GM18526 (cell line): ENCODE data around the gene CLUH.

ENCODE experiments used
- POLR2A ChIP-seq: IDR thresholded peaks from 3 replicates; pipeline ENCODE4 v1.6.1; 2011; ENCODE audit not compliant: insufficient read length; ENCODE audit errors: extremely low read depth

The CLUH gene

DNA sequence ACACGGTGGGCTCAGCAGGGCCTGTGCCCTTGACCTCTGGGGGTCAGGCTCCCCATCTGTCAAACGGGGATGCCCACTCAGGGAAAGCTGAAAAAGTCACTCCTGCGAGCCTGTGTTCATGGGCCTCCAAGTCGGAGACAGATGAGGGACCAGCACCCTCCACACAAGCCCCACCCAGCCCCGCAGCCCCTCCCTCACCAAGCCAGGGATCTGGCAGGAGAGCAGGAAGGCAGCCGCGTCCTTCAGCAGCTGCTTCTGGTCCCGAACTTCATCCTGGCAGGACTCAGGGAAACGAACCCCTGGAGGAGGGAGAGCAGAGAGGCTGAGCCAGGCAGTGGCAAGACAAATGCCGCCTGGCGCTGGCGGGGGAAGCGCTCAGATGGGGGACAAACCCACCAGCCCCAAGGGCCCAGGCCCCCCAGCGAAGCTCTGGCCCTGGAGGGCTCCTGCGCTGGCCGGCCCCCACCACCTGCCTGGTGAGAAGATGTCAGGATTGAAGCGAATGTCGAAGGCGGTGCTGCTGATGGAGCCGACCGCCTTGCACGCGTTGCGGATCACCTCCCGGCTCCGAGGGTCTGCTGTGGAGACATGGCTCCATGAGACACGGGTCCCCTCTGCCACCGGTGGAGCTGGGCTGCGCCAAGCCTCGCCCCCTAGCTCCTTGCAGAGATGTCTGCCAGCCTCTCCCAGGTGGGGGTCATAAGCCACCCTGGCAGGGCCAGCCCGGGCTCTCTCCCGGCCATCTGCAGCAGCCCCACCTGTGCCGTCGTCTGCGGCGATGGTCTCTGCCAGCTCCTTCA, 15.4 kb downstream of the CLUH start:
- no peak for TF ChIP-seq POLR2A

DNA sequence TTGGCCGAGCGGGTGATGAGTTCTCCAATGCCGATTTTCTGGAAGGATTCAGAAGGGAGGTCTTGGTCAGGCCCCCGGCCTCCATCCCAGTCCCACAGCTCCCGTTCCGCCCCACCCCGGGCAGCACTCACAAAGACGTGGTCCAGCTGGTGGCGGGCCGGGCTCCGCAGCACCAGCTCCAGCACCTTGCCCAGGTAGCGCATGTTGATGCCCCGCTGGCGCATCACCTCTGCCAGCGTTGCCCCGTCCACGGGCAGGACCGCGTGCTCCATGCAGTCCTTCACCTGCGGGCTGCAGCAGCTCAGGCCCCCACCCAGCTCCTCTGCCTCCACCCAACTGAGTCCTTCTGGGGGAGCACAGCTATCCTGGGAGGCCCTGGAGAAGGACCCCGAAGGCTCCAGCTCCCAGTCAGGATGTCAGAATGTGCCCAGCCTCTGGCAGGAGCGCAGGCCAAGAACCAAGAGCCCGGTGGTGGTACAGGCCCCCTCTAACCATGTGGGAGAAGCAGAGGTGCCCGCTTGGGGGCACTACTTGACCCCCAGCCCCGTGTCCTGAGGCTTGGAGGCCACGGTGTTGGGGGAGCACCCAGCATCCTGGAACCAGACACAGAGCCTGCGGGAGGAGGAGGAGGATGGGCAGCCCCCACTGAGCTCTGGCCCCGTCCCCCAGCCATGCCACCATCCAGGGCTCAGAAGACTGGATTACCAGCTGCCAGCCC, 16.2 kb downstream of the CLUH start:
- no peak for TF ChIP-seq POLR2A

DNA sequence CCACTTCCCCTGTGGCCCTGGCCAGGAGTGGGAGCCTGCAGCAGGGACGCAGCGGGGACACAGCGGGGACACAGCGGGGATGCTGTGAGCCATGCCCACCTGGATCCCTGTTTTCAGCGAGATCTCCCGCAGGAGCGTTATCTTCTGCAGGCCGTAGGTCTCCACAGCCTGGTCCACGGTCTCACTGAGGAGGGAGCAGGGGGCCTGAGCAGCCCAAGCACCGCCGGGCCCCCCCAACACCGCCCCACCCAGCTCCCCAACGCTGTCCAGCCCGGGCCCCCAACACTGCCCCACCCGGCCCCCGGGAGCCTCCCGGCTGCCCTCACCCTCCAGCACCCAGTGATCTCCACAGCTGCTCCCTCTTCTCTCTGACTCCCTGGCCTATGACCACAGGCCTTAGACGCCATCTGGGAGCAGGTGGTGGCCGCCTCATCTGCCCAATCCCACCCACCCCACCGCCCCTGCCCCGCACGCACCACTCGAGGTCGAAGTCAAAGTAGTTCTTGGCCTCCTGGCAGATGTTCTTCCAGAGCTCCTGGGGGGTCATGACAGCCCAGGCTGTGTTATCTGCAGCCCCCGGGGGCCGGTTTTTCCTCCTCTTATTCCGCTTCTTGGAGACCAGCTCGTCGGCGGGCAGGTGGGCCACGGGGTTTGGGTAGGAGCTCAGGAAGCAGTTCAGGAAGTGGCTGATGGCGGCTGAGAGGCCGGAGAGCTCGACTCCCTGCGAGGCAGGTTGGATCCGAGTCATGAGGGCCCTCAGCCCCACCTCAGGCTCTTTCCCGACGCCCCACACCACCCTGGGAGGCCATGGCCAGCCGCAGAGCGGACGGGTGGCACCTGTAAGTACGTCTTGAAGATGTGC, 17.0 kb downstream of the CLUH start:
- no peak for TF ChIP-seq POLR2A

DNA sequence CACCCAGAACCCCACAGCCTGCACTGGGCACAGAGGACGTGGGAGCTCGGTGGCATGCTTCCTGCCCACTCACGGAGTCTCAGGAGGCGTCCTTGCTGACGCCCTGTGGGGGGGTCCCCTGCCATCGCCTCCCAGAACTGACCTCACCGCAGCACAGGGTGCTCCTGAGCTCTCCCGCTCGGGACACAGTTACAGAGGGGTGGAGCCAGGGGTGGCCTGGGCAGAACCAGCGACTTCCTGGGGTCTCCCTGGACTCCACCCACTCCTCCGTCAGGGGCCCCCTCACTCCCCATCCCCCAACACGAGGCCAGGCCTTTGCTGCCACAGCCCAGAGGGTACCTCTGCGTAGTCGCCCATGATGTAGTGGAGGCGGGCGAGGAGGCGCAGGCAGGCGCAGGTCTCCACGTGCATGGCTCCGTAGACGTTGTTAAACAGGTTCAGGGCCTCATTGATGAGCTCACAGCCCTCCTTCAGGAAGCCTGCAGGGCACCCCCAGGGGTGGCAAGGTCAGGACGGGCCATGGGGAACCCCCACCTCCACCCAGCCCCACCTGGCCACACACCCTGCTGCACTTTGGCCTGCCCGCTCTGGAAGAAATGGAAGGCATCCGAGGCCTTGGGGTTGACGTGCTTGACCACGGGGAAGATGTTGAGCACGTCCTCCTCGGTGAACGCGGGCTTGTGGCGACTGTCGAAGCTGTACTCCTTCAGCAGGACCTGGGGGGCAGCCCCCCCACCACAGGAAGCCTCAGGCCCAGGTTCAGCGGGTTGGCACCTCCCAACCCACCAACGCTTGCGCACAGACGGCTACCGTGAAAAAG, 17.8 kb downstream of the CLUH start:
- TF ChIP-seq POLR2A: no peak

DNA sequence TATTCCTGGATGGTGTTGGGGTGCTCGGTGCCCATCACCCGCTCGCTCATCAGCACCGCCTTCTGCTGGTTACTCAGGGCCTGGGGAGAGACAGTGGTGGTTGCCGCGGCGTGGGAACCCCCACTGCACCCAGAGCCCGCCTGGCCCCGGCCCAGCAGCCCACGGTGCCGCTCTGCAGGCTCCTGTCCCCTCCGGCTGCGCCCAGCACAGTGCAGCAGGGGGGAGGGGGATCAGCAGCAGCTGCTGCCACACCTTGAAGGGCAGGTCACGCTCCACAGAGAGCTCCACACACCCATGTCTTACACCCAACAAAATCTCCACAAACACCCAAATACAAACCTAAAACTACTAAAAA, 18.8 kb downstream of the CLUH start:
- no peak for TF ChIP-seq POLR2A

DNA sequence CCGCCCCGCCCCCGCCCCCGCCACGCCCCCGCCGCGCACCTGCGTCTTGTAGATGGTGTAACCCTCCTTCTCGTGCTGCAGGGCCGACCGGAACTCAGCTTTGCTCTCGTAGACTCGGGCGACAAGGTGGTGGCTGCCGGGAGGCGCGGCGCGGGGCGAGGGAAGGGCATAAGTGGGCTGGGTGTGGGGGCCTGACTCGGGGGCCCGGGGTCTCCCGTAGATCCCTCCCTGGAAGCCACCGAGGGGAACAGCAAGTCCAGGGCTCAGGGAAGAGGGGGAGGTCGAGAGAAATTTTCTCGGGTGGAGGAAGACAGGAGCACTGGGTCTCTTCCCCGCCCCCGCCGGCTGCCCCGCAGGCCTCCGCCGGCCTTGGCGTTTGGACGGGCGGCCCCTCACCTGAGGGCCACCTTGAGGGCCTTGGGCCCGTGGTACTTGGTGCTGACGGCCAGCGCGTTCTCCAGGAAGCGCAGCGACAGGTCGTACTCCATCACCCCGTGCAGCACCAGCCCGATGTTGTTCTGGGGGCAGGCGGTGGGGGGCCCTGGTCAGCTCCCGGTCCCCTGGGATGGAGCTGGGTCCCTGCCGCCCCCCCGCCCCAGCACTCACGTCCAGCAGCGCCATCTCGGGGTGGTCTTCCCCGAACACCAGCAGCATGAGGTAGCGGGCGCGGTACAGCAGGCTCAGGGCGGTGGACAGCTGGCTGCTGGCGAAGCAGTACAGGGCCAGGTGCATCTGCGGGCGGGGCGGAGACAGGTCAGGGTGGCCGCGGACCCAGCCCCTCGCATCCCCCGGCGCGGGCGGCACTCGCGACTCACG, 19.4 kb downstream of the CLUH start:
- no peak for TF ChIP-seq POLR2A

DNA sequence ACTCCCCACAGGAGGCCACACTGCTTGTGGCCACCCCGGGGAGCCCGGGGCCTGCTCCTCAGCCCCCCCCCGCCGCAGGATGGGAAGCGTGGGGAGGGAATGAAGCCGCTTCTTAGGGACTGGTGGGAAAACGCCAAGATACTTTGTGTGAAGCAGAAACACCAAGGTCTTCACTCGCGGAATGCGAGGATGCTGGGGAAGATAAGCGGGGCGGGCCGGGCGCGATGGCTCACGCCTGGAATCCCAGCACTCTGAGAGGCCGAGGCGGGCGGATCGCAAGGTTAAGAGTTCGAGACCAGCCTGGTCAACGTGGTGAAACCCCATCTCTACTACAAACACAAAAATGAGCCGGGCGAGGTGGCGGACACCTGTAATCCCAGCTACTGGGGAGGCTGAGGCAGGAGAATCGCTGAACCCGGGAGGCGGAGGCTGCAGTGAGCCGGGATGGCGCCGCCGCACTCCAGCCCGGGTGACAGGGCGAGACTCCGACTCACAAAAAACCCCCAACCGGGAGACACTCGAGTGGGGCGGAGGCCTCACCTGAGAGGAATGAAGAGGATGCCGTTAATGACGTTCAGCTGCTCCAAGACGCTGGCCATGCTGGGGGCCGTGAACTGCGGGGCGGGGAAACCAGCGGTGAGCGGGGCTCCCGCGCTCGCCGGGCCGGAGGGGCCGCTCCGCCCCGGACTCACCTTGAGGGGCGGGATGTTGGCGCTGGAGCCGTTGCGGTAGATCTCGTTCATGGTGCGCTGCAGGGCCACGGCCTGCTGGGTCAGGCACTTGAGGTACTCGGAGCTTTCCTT, 20.3 kb downstream of the CLUH start:
- TF ChIP-seq POLR2A: no peak

DNA sequence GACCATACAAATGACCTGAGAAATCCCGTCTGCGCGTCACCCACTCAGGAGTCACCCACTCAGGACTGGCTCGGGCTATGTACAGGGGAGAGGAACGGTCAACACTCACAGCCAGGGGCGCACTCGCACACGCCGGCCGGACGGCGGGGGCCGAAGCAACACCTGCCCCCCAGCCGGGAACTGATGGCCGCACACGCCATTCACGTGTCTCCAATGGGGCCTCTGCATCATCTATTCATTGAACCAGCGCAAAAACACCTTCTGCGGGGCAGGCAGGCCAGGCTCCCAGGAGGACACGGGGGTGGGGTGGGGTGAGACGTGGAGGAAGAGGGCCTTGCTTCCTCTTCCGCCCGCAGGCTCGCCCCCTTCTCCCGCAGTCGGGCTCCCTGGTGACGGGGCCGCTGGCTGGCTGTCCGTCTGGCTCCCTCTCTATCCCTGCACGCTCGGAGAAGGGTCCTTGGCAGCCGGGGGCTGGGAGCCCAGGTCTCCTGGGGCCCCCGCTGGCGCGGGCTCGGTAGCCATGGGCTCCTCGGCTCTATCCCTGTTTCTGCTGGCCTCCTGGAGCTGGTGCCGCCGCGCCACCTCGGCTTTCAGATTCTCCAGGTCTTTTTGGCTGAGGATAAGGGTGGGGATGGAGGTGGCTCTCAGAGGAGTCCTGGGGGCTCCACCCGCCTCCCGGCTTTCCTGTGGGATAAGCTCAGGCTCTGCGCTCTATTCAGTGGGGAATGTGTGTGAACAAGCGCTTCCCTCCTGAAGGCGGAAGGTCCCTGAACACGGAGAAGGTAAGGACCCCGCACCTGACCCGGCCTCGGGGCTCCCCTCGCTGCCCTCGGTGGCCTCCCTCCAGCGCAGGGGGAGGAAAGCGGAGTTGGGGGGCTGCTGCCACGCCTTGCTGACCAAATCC, 21.1 kb downstream of the CLUH start:
- no peak for TF ChIP-seq POLR2A

DNA sequence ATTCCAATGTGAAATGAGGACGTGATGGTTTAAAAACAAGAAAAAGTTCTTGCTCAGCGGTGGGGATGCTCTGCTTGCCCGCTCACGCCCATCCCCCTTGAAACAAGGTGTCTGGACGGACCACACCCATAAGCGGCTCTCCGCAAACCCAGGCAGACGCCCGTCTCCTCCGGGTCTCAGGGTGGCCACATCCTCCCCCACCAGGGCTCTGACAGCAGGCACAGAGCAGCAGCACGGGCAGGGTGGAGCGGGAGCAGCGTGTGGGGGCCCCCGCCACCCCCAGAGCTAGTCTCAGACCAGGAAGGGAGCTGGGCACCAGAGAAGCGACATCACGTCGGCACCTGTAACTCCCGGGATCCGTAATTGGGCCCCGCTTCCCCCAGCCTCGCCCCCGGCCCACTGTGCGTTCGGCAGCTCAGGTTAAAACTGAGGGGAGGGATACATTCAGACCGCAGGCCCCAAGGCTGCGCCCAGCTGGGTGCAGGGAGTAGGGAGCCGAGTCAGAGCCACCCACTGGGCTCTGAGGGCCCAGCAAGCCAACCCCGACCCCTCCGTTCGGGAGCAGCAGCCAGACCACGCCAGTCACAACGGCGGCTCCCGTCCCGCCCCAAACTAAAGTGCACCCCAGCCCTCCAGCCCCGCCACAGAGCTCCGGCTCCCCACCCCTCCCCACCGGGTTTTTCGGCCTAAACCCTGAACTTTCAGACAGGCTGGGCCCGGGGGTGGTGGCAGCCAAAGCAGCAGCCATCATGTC, 22.0 kb downstream of the CLUH start:
- TF ChIP-seq POLR2A: no peak

DNA sequence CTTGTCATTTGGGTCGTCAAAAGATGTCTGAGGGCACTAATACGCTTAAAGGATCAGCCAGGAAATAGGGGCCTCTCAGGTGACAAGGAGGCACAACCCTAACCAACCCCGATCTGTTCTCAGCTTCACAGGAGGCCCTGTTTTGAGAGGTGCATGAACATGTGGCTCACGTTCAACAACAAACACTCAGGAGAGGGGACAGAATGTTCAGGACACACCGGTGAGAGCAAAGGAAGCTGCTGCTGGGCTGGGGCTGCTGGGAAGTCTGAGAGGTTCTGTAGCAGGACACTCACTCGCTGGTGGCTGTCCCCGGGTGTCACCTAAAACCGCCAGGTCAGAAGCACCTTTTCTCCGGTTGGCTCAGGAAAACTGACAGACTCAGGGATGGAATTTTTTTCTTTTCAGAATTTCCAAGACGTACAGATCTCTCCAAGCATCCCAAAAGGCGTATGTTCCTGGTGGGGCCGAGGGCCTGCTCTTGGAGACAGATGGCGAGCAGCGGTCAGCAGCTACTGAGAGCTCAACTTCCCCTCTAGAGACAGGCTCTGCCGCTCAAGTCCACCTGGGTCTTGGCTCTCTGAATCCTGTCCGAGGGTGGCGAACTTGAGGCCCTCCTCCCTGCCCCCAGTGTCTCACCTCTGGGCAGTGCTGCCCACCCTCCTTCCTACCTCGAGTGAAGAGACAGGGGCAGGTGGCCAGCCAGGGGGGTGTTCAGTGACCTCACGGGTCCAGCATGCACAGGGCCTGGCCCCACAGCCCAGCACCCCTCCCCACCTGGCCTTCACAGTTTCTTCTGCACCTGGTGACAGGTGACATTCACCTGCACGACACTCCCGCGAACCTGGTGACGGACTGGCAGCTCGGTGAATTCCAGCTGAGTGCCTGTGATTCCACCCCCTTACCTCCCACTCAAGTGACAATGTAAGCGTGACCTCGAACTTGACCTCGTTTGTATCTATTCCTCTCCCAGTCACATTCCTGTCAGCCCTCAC, 22.9 kb downstream of the CLUH start:
- peak; percentile 16 for TF ChIP-seq POLR2A

DNA sequence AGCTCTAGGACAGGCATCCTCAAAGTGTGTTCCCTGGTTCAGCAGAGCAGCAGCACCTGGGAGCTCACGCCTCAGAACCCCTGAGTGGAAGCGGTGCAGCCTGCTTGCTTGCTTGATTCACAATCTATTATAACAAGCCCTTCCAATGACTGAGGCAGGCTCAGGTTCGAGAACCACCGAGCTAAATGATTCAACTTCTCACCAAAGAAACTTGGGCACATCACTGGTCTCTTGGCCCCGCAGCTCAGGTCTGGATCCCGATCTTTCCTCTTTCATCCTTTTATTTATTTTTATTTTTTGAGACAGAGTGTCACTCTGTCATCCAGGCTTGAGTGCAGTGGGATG, 24.5 kb downstream of the CLUH start:
- TF ChIP-seq POLR2A: no peak

DNA sequence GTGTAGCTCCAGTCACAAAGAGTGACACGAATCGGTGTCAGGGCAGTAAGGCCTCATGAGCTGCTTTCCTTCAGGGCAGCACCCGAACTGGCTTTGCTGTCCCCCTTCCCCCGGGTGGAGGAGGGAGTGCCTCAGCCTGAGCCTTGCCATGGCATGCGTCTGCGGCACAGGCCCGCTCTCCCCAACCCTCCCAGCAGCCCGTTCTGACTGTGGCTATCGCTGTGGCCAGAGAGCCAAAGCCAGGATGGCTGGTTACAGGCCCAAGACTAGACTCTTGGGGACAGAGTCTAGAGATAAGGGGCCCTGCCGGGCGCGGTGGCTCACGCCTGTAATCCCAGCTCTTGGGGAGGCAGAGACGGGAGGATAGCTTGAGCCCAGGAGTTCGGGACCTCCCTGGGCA, 25.9 kb downstream of the CLUH start:
- TF ChIP-seq POLR2A: no peak
